ENCODE results near the gene ADCY1. TPM values are rescaled to one million over a fixed set of nuclear protein-coding genes. Genes with fewer than 3 reads are reported as not detected.
"Not testable (repeated sequence)": the region's sequence is repeated elsewhere in the genome, so short reads cannot be mapped to it uniquely, and the experiment has no call there.

Gene ADCY1
- total and polyA plus RNA-seq, 2 donors (not counting 3 experiments of a cell fraction or from before 2014, with no cell fraction given) = 0.52 to 1.6 TPM

DNA sequence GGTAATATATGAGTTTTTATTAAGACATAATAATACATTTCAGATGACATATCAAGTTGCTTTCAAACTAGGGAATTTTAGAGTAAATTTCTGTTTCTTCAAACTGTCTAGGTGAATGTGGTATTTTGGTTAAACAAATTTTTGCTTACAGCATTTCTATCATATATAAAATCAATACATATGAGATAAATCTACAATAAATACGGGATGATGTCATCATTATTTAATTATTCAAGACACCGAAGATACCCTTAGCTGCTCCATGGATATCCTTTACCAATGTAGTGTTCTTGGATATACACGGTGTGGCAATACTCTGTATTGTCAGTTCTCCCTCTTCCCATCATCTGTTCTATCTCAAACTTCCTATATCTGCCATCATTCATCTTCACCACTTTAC is 166.4 kb downstream of the ADCY1 start:
- H3K36me3 ChIP-seq (ENCODE audit: control insufficient read depth in 2 of 2, extremely low read depth in 1 of 2, insufficient read depth in 2 of 2, low read length in 2 of 2); H3K9me3 ChIP-seq (replicated peaks; ENCODE audit: control insufficient read depth, insufficient read depth, low read length); H3K27ac ChIP-seq (ENCODE audit: insufficient read depth, low read depth, low read length); dilution Hi-C loops (cut with MboI; ENCODE audit: extremely low pct_ligation_motif_present, low sequenced_read_pairs); H3K27me3 ChIP-seq (ENCODE audit: control insufficient read depth in 2 of 2, insufficient read depth in 2 of 2, low read length in 2 of 2); H3K9ac ChIP-seq (replicated peaks; ENCODE audit: extremely low read depth, insufficient read depth, low read length); BruUV-seq (replicated peaks); H3K4me3 ChIP-seq (replicated peaks in 1 of 3; ENCODE audit: insufficient read depth in 1 of 3, low read depth in 1 of 3, low read length in 3 of 3); intact Hi-C loops (cut with micrococcal nuclease); H3K9me1 ChIP-seq (replicated peaks; ENCODE audit: control insufficient read depth, extremely low read depth, insufficient read depth, low read length); H3K4me2 ChIP-seq (ENCODE audit: insufficient read depth, low read length); H3K79me2 ChIP-seq (ENCODE audit: control insufficient read depth, insufficient read depth, low read length); FAIRE-seq; H2AFZ ChIP-seq (ENCODE audit: low read depth, low read length); POLR2A ChIA-PET; H4K20me1 ChIP-seq (replicated peaks; ENCODE audit: control insufficient read depth, extremely low read depth, insufficient read depth, low read length); H3K4me1 ChIP-seq (ENCODE audit: control insufficient read depth, extremely low read depth, insufficient read depth, low read length); DNase-seq (ENCODE audit: low read depth, low spot score); CTCF ChIA-PET: not testable (repeated sequence)

DNA sequence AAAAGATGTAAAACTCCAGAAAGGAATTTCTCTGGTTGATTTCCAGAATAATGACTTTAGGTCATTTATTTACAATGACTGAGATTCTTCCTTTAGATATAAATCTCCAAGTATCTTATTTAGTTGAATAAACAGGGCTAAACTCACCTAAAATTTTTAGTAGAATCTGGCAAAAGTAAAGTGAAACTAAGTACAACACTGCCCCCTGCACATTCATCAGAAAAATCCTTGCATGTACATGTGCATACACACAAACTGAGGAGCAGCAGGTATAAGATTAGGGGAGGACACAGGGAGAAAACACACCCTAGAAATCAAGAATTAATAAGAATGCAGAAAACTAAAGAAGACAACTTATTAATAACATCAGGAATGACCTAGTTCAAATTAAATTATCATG is 174.8 kb downstream of the ADCY1 start:
- FAIRE-seq; DNase-seq (ENCODE audit: low read depth, low spot score); BruUV-seq (replicated peaks); H4K20me1 ChIP-seq (replicated peaks; ENCODE audit: control insufficient read depth, extremely low read depth, insufficient read depth, low read length); H3K9me3 ChIP-seq (replicated peaks; ENCODE audit: control insufficient read depth, insufficient read depth, low read length); H3K4me1 ChIP-seq (ENCODE audit: control insufficient read depth, extremely low read depth, insufficient read depth, low read length); intact Hi-C loops (cut with micrococcal nuclease); H3K4me2 ChIP-seq (ENCODE audit: insufficient read depth, low read length); H3K27me3 ChIP-seq (ENCODE audit: control insufficient read depth in 2 of 2, insufficient read depth in 2 of 2, low read length in 2 of 2); H3K36me3 ChIP-seq (ENCODE audit: control insufficient read depth in 2 of 2, extremely low read depth in 1 of 2, insufficient read depth in 2 of 2, low read length in 2 of 2); H3K9me1 ChIP-seq (replicated peaks; ENCODE audit: control insufficient read depth, extremely low read depth, insufficient read depth, low read length); H3K79me2 ChIP-seq (ENCODE audit: control insufficient read depth, insufficient read depth, low read length); H2AFZ ChIP-seq (ENCODE audit: low read depth, low read length); H3K9ac ChIP-seq (replicated peaks; ENCODE audit: extremely low read depth, insufficient read depth, low read length); dilution Hi-C loops (cut with MboI; ENCODE audit: extremely low pct_ligation_motif_present, low sequenced_read_pairs); H3K4me3 ChIP-seq (replicated peaks in 1 of 3; ENCODE audit: insufficient read depth in 1 of 3, low read depth in 1 of 3, low read length in 3 of 3); POLR2A ChIA-PET; H3K27ac ChIP-seq (ENCODE audit: insufficient read depth, low read depth, low read length): not testable (repeated sequence)
- CTCF ChIA-PET = interaction anchor here (0.7 to 0.8 kb wide), 2 partner anchors 86 to 93 kb away, joined by 3 read pairs; no protein-coding TSS in a partner anchor

DNA sequence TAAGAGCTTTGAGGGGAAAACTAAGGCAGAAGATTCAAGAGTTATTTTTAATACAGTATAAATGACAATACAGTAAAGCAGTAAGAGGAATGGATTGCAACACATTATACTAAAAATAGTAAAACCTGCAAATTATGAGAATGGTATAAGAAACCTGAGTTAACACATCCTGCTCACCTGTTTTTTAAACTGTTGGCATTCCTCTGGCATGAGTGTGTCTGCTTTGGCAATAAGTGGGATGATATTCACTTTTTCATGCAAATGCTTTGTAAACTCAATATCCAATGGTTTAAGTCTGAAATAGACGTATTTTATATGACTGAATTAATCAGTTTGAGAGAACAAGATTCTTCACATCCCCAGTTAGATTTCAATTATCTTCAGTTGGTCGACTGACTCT is 177.2 kb downstream of the ADCY1 start:
- H3K4me3 ChIP-seq (replicated peaks in 1 of 3; ENCODE audit: insufficient read depth in 1 of 3, low read depth in 1 of 3, low read length in 3 of 3); POLR2A ChIA-PET; H3K9me3 ChIP-seq (replicated peaks; ENCODE audit: control insufficient read depth, insufficient read depth, low read length); H3K79me2 ChIP-seq (ENCODE audit: control insufficient read depth, insufficient read depth, low read length); H3K36me3 ChIP-seq (ENCODE audit: control insufficient read depth in 2 of 2, extremely low read depth in 1 of 2, insufficient read depth in 2 of 2, low read length in 2 of 2); FAIRE-seq; H3K9ac ChIP-seq (replicated peaks; ENCODE audit: extremely low read depth, insufficient read depth, low read length); H3K4me1 ChIP-seq (ENCODE audit: control insufficient read depth, extremely low read depth, insufficient read depth, low read length); H2AFZ ChIP-seq (ENCODE audit: low read depth, low read length); DNase-seq (ENCODE audit: low read depth, low spot score); dilution Hi-C loops (cut with MboI; ENCODE audit: extremely low pct_ligation_motif_present, low sequenced_read_pairs); intact Hi-C loops (cut with micrococcal nuclease); H3K27me3 ChIP-seq (ENCODE audit: control insufficient read depth in 2 of 2, insufficient read depth in 2 of 2, low read length in 2 of 2); H3K4me2 ChIP-seq (ENCODE audit: insufficient read depth, low read length); H3K27ac ChIP-seq (ENCODE audit: insufficient read depth, low read depth, low read length); H4K20me1 ChIP-seq (replicated peaks; ENCODE audit: control insufficient read depth, extremely low read depth, insufficient read depth, low read length); H3K9me1 ChIP-seq (replicated peaks; ENCODE audit: control insufficient read depth, extremely low read depth, insufficient read depth, low read length); BruUV-seq (replicated peaks): not testable (repeated sequence)
- CTCF ChIA-PET = interaction anchor here (0.9 kb wide), 1 partner anchor 88 kb away, joined by 3 read pairs; no protein-coding TSS in a partner anchor

DNA sequence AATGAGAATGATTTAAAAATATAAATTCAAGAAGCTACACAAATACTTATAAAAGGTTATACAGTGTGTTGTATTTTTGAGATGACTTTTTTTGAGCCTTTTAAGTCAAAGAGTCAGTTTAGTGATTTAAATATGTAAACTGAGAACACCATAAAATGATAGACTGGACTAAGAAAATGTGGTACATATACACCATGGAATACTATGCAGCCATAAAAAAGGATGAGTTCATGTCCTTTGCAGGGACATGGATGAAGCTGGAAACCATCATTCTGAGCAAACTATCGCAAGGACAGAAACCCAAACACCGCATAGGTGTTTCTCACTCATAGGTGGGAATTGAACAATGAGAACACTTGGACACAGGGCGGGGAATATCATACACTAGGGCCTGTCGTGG is 182.2 kb downstream of the ADCY1 start:
- H3K4me3 ChIP-seq (replicated peaks in 1 of 3; ENCODE audit: insufficient read depth in 1 of 3, low read depth in 1 of 3, low read length in 3 of 3); H3K9me1 ChIP-seq (replicated peaks; ENCODE audit: control insufficient read depth, extremely low read depth, insufficient read depth, low read length); POLR2A ChIA-PET; CTCF ChIA-PET; H3K9me3 ChIP-seq (replicated peaks; ENCODE audit: control insufficient read depth, insufficient read depth, low read length); H4K20me1 ChIP-seq (replicated peaks; ENCODE audit: control insufficient read depth, extremely low read depth, insufficient read depth, low read length); DNase-seq (ENCODE audit: low read depth, low spot score); H3K79me2 ChIP-seq (ENCODE audit: control insufficient read depth, insufficient read depth, low read length); H2AFZ ChIP-seq (ENCODE audit: low read depth, low read length); H3K27me3 ChIP-seq (ENCODE audit: control insufficient read depth in 2 of 2, insufficient read depth in 2 of 2, low read length in 2 of 2); H3K27ac ChIP-seq (ENCODE audit: insufficient read depth, low read depth, low read length); dilution Hi-C loops (cut with MboI; ENCODE audit: extremely low pct_ligation_motif_present, low sequenced_read_pairs); H3K4me2 ChIP-seq (ENCODE audit: insufficient read depth, low read length); BruUV-seq (replicated peaks); FAIRE-seq; H3K9ac ChIP-seq (replicated peaks; ENCODE audit: extremely low read depth, insufficient read depth, low read length); intact Hi-C loops (cut with micrococcal nuclease); H3K36me3 ChIP-seq (ENCODE audit: control insufficient read depth in 2 of 2, extremely low read depth in 1 of 2, insufficient read depth in 2 of 2, low read length in 2 of 2); H3K4me1 ChIP-seq (ENCODE audit: control insufficient read depth, extremely low read depth, insufficient read depth, low read length): not testable (repeated sequence)

All from endothelial cell of umbilical vein (primary cell).